GM12878 (cell line): Measurements from ENCODE around the gene SPATS2L.

Source experiments
- ESRRA ChIP-seq: IDR thresholded peaks from 2 replicates; pipeline ENCODE4 v1.6.1; 2012; ENCODE audit warnings: mild to moderate bottlenecking, low read length, improper control_type of control experiment
- GATAD2B ChIP-seq: fragments of 450-650 bp; conservative IDR thresholded peaks from 2 replicates; pipeline ENCODE4 v1.6.1; 2017; ENCODE audit warnings: low read depth, mild to moderate bottlenecking, moderate library complexity
- HCFC1 ChIP-seq: fragments of 150-350 bp; IDR thresholded peaks from 2 replicates; pipeline ENCODE4 v1.6.1; 2014; ENCODE audit warnings: low read length
- KDM1A ChIP-seq: fragments of 200-600 bp; sonication (generic); IDR thresholded peaks from 2 replicates; pipeline ENCODE4 v1.6.1; 2016; ENCODE audit warnings: borderline replicate concordance
- MTA2 ChIP-seq: fragments of 450-650 bp; IDR thresholded peaks from 2 replicates; pipeline ENCODE4 v1.6.1; 2016; ENCODE audit warnings: low read depth, mild to moderate bottlenecking, moderate library complexity
- NFIC ChIP-seq: IDR thresholded peaks from 2 replicates; pipeline ENCODE4 v1.6.1; 2012; ENCODE audit warnings: low read depth, mild to moderate bottlenecking, inconsistent platforms, low read length, moderate library complexity
- SRF ChIP-seq, 2 experiments: IDR thresholded peaks; 2 replicates each; pipeline ENCODE4 v1.6.1; 2011; ENCODE audit warnings: low read depth in 2 of 2, low read length in 2 of 2, mild to moderate bottlenecking in 1 of 2, moderate library complexity in 1 of 2

- no peak for TF ChIP-seq HCFC1
- TF ChIP-seq SRF (IDR thresholded peaks at IDR 0.05; ENCODE audit: low read depth in 2 of 2, low read length in 2 of 2), result no peak
- TF ChIP-seq GATAD2B, result no peak
- TF ChIP-seq KDM1A, result no peak
- no peak for TF ChIP-seq ESRRA
- no peak for TF ChIP-seq NFIC
- TF ChIP-seq MTA2, result no peak
These were observed 51.4 kb downstream of the SPATS2L start for GRCh38 chr2:200357845-200358244.
